ENCODE measurements around the gene RNASE11. TPM values are rescaled to one million over a fixed set of nuclear protein-coding genes. Genes with fewer than 3 reads are reported as not detected.
A peak's percentile ranks its signal among the peaks of the same experiment; 100 is the strongest.

The RNASE11 gene
- total RNA-seq, 1 donor from 2014 or later, result not detected

GRCh38 chr14:20607617-20608016, 19.8 kb upstream of the RNASE11 start:
- TF ChIP-seq CTCF (conservative IDR thresholded peaks at IDR 0.05; ENCODE audit: low read depth, low read length), result no peak
- DNase-seq (ENCODE audit: low read depth), result no peak
- no peak overlapping the region for H3K4me3 ChIP-seq (ENCODE audit: low read depth, low read length)

- DNase-seq (ENCODE audit: low read depth), result no peak
- no peak for TF ChIP-seq CTCF (conservative IDR thresholded peaks at IDR 0.05; ENCODE audit: low read depth, low read length)
- no peak overlapping the region for H3K4me3 ChIP-seq (ENCODE audit: low read depth, low read length)
Measured at GRCh38 chr14:20606902-20607242, 19.1 kb upstream of the RNASE11 start.

- no peak overlapping the region for H3K4me3 ChIP-seq (ENCODE audit: low read depth, low read length)
- peak; percentile 84 for TF ChIP-seq CTCF (conservative IDR thresholded peaks at IDR 0.05; ENCODE audit: low read depth, low read length)
- DNase-seq (ENCODE audit: low read depth), result no peak
Measured at GRCh38 chr14:20606190-20606901, 18.5 kb upstream of the RNASE11 start.

- no peak for TF ChIP-seq CTCF (conservative IDR thresholded peaks at IDR 0.05; ENCODE audit: low read depth, low read length)
- no peak for DNase-seq (ENCODE audit: low read depth)
- no peak overlapping the region for H3K4me3 ChIP-seq (ENCODE audit: low read depth, low read length)
Measured at GRCh38 chr14:20603813-20604690, 16.3 kb upstream of the RNASE11 start.

- TF ChIP-seq CTCF (conservative IDR thresholded peaks at IDR 0.05; ENCODE audit: low read depth, low read length), result no peak
- DNase-seq (ENCODE audit: low read depth), result no peak
- H3K4me3 ChIP-seq (ENCODE audit: low read depth, low read length), result no peak overlapping the region
Measured at GRCh38 chr14:20602583-20602982, 14.8 kb upstream of the RNASE11 start.

GRCh38 chr14:20601522-20601921, 13.7 kb upstream of the RNASE11 start:
- H3K4me3 ChIP-seq (ENCODE audit: low read depth, low read length), result no peak overlapping the region
- no peak for DNase-seq (ENCODE audit: low read depth)
- no peak for TF ChIP-seq CTCF (conservative IDR thresholded peaks at IDR 0.05; ENCODE audit: low read depth, low read length)

All from epithelial cell of proximal tubule (primary cell).